ENCODE data around the gene FAM199X.
"Not testable (repeated sequence)": the region's sequence is repeated elsewhere in the genome, so short reads cannot be mapped to it uniquely, and the experiment has no call there.

FAM199X gene

GRCh38 chrX:104193485-104193884 is 27.2 kb downstream of the FAM199X start:
- FAIRE-seq: peak; percentile 92

- FAIRE-seq: no peak
Observed at GRCh38 chrX:104195013-104195412, 28.8 kb downstream of the FAM199X start.

- peak; percentile 95 for FAIRE-seq
Observed at GRCh38 chrX:104195489-104196084, 29.3 kb downstream of the FAM199X start.

GRCh38 chrX:104205548-104205947 is 39.3 kb downstream of the FAM199X start:
- no peak for FAIRE-seq

- FAIRE-seq: no peak
Observed at GRCh38 chrX:104211187-104211586, 44.9 kb downstream of the FAM199X start.

GRCh38 chrX:104230060-104230459 is 63.8 kb downstream of the FAM199X start:
- FAIRE-seq: not testable (repeated sequence)

All from G401.6 (cell line).